ENCODE data around the gene ACTRT2. TPM values are rescaled to one million over a fixed set of nuclear protein-coding genes. Genes with fewer than 3 reads are reported as not detected.
A peak's percentile ranks its signal among the peaks of the same experiment; 100 is the strongest.

The ACTRT2 gene
- total and polyA plus RNA-seq, 2 of the 8 experiments (the other 6 are each of a cell fraction or from before 2014, with no cell fraction given) = not detected

- no peak for TF ChIP-seq BRCA1 (IDR thresholded peaks at IDR 0.05; ENCODE audit: low read depth, low read length)
- no peak for TF ChIP-seq HDAC6 (IDR thresholded peaks at IDR 0.05; ENCODE audit: low read depth, low read length)
- H3K27me3 ChIP-seq (replicated peaks in 1 of 4; ENCODE audit: control insufficient read depth in 3 of 4, extremely low read depth in 1 of 4, insufficient read depth in 3 of 4, low read length in 3 of 4) = no peaks in the 10 kb centered on the region
- H2BK15ac ChIP-seq (ENCODE audit: low read length) = no peak overlapping the region
- H2AFZ ChIP-seq (ENCODE audit: low read length) = no peak overlapping the region
- H4K5ac ChIP-seq (ENCODE audit: insufficient read length, low read depth, low read length) = no peak overlapping the region
- H2BK12ac ChIP-seq (ENCODE audit: low read depth, low read length) = no peak overlapping the region
- no peak overlapping the region for H3K4ac ChIP-seq (replicated peaks; ENCODE audit: insufficient read length, low read depth, low read length)
- no peak overlapping the region for H3K14ac ChIP-seq (ENCODE audit: insufficient read length)
- peaks cover 7% of the 10 kb centered on the region; the same call in 1 of the 2 replicates for H3K23me2 ChIP-seq (ENCODE audit: low read depth, low read length)
- no peak overlapping the region for H4K8ac ChIP-seq (ENCODE audit: extremely low read depth, insufficient read depth, low read length)
- no peak overlapping the region for H2BK5ac ChIP-seq (ENCODE audit: low read depth, low read length)
- ChIA-PET CTCF (ENCODE audit: partially characterized antibody) (no interaction called here), POLR2A (ENCODE audit: partially characterized antibody) (no interaction called here)
- peak overlapping the region; percentile 95 for H3K56ac ChIP-seq (replicated peaks; ENCODE audit: insufficient read length, low read depth, low read length)
- no peak overlapping the region for H2BK20ac ChIP-seq (ENCODE audit: low read length)
- no peak overlapping the region for H4K91ac ChIP-seq (replicated peaks; ENCODE audit: insufficient read length, low read length)
- no peak overlapping the region for H3K18ac ChIP-seq (ENCODE audit: extremely low read depth, low read length)
- H3K79me2 ChIP-seq (ENCODE audit: control insufficient read depth in 1 of 2, insufficient read depth in 2 of 2, low read length in 2 of 2) = no peaks in the 10 kb centered on the region
- 83% methylated on average over 1 of the region's 1 CpG; no CpG with 5 or more reads in 1 of the 2 experiments for WGBS, 2 experiments (ENCODE audit: extremely low coverage in 1 of 2, insufficient coverage in 1 of 2, insufficient read length in 1 of 2, insufficient replicate concordance in 2 of 2, low coverage in 1 of 2, low lambda C conversion rate in 2 of 2, missing lambda C conversion rate in 1 of 2)
- H3K23ac ChIP-seq (ENCODE audit: insufficient read length) = no peak overlapping the region
- peaks cover 73 to 97% of the 10 kb centered on the region in 2 experiments for H3K9me3 ChIP-seq (ENCODE audit: insufficient read depth in 2 of 2, low read depth in 1 of 2, low read length in 1 of 2)
- DNase-seq (ENCODE audit: low read depth in 1 of 2, low spot score in 2 of 2) = no peak
- H3K9ac ChIP-seq (replicated peaks in 1 of 4; ENCODE audit: extremely low read depth in 1 of 4, low read depth in 3 of 4, low read length in 3 of 4) = no peak overlapping the region
- peaks cover 0 to 4% of the 10 kb centered on the region in 2 experiments for H4K20me1 ChIP-seq (replicated peaks in 1 of 2; ENCODE audit: control insufficient read depth in 1 of 2, insufficient read depth in 2 of 2, low read length in 2 of 2)
- no peaks in the 10 kb centered on the region; a peak in 1 of 8 replicates for H3K36me3 ChIP-seq (ENCODE audit: control insufficient read depth in 2 of 4, insufficient read depth in 4 of 4, low read length in 3 of 4)
- no peak overlapping the region for H3K4me3 ChIP-seq (ENCODE audit: extremely low read depth in 1 of 4, insufficient read depth in 2 of 4, low read depth in 3 of 4, low read length in 4 of 4)
- no peak overlapping the region for H3K27ac ChIP-seq (ENCODE audit: low read depth, low read length)
- H3K4me1 ChIP-seq (replicated peaks in 1 of 4; ENCODE audit: control insufficient read depth in 3 of 4, insufficient read depth in 4 of 4, low read length in 3 of 4) = peaks cover 0 to 8% (median 0%) of the 10 kb centered on the region in 4 experiments; a peak in 1 of 7 replicates
- H3K79me1 ChIP-seq (ENCODE audit: low read depth, low read length) = no peaks in the 10 kb centered on the region
- H2AK5ac ChIP-seq (ENCODE audit: low read depth, low read length) = no peak overlapping the region; the same call in 1 of the 2 replicates
- FAIRE-seq = no peak
- no peak overlapping the region for H3K4me2 ChIP-seq (ENCODE audit: insufficient read depth in 1 of 2, low read depth in 2 of 2, low read length in 2 of 2)
- no peak overlapping the region for H2BK120ac ChIP-seq (replicated peaks; ENCODE audit: low read depth, low read length)
Observed at GRCh38 chr1:3026124-3026523, 4.9 kb downstream of the ACTRT2 start.

Data from H1 (cell line).